ENCODE results near the gene NLRP9. TPM values are rescaled to one million over a fixed set of nuclear protein-coding genes. Genes with fewer than 3 reads are reported as not detected.

The NLRP9 gene
- total RNA-seq, 1 donor from 2014 or later: not detected

DNA sequence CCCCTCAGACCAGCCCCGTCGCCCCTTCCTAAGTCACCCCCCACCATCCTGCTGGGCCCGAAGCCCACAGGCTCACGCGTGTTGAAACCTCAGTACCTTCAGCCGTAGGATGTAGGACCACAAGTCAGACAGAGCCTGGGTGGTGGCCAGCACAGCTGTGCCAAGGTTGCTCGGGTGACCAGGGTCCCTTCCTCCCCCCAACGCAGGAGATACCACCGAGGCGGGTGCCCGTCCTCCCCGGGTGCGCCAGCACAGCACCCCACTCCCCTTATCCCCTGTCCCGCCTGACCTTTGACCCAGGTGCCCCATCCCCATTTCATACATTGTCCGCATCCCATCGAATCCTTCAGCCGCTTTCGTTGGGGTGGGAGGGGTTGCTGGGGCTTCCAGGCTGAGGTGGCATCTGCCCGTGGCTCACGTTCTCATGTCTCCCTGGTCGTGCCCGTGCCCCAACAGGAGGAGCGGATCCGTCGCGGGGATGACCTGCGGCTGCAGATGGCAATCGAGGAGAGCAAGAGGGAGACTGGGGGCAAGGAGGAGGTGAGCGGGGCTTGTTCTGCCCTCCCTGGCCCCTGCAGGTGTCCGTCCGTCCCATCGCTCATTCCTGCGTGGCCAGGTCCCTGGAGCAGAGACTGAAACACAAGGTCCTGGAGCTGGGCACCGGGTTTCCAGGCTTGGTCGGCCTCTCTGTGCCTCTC is 48.6 kb downstream of the NLRP9 start:
- DNase-seq (ENCODE audit: low read depth): no peak

DNA sequence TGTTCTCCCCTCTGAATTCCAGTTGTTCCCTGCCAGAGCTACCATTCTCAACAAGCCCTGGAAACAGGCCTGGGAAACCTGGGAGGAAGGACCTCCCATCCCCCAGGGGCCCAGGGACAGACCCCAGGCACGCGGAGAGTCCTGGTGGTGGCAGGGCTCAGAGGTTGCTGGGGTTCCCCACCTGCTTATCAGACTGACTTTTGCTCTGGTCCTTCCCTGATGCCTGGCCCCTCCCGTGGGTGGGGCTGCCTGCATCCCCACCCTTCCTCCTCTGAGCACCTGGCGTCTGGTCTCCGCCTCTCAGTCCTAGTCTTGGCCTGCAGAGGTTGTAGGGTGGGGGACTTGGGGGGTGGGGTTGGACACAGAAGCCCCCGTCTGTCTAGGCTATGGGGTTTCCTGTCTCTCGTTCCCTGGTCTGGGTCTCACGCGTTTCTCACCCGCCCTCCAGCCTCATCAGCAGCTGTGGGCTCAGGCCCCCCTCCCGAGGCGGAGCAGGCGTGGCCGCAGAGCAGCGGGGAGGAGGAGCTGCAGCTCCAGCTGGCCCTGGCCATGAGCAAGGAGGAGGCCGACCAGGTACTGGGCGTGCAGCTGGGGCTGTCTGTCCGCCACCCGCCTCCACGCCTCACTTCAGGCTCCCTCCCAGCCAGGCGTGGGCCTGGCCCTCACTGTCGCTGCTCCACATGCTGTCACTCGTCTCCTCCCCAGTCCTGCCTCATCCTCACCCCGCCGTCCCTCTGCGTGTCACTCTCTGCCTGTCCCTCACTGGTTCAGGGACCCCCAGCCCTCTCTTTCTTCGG is 49.6 kb downstream of the NLRP9 start:
- peak; percentile 44 for DNase-seq (ENCODE audit: low read depth)

GRCh38 chr19:55687281-55688201 is 50.7 kb downstream of the NLRP9 start:
- no peak for DNase-seq (ENCODE audit: low read depth)

GRCh38 chr19:55686311-55687050 is 51.7 kb downstream of the NLRP9 start:
- DNase-seq (ENCODE audit: low read depth): no peak

DNA sequence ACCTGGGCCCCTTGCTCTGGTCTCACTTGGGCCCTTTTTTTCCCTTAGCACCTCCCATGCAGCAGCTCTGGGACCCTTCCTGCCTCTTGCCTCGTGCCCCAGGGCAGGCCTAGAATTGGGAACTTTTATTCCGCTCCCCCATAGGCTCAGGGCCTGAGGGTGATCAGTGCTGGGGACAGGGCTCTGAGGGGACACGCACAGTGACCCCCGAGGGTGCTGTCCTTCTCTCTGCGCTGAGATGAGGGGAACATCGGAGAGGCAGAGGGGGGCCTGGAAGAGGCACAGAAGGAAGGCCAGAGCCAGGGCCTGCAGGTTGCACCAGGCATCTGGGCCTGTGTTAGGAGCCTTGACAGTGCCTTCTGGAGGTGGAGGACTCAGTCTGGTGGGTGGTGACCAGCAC is 52.4 kb downstream of the NLRP9 start:
- DNase-seq (ENCODE audit: low read depth): no peak

DNA sequence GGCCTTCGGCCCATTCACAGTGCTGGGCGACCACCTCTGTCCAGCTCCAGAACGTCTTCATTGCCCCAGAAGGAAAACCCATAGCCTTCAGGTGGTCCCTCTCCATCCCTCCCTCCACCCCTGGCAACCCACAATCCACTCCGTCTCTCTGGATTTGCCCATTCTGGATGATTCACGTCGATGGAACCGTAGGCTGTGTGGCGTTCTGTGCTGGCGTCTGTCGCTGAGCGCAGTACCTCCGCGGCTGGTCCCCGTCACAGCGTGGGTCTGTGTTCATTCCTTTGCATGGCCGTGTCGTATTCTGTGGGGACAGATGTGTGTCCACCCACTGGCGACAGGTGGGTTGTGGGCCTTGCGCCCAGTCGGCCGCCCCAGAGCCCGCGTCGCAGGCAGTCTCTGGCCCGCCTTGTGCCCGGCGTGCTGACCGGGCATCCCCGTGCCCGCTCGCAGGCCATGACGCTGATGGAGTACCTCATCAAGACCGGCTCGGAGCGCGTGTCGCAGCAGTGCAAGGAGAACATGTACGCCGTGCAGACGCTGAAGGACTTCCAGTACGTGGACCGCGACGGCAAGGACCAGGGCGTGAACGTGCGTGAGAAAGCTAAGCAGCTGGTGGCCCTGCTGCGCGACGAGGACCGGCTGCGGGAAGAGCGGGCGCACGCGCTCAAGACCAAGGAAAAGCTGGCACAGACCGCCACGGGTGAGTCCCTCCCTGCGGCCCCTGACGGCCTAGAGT is 53.1 kb downstream of the NLRP9 start:
- no peak for DNase-seq (ENCODE audit: low read depth)

DNA sequence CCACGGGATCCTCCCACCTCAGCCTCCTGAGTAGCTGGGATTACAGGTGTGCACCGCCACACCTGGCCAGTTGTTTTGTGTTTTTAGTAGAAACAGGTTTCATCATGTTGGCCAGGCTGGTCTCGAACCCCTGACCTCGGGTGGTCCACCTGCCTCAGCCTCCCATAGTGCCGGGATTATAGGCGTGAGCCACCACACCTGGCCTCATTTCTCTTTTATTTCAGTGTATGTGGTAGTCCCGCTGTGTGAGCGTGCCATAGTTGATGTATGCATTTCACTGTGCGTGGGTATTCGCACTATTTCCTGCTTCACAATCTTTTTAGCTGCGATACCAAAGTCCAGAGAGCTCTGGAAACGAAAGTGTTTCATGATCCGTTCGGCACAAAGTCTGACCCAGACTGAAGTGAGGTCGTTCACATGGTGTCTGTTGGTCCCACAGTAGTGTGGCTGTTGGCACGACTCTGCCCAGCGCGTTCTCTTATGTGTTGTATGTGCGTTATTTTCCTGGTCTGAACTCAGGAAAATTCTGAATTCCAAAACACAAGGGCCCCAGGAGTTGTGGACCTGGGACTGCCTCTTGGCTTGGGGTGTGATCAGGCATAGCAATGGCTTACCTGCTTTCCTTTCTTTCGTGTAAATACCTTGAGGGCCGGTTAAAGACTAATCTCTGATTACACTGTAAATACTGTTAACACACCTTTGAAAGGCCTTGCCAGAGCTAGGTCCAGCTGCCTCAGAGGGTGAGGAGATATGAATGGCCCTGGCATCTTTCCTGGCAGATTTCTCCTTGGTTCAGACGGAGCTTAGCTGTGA is 54.5 kb downstream of the NLRP9 start:
- DNase-seq (ENCODE audit: low read depth): no peak

- DNase-seq (ENCODE audit: low read depth): no peak
These were observed 56.8 kb downstream of the NLRP9 start for GRCh38 chr19:55681131-55682092.

GRCh38 chr19:55680339-55681130 is 57.7 kb downstream of the NLRP9 start:
- no peak for DNase-seq (ENCODE audit: low read depth)

GRCh38 chr19:55679343-55680257 is 58.6 kb downstream of the NLRP9 start:
- DNase-seq (ENCODE audit: low read depth): no peak

GRCh38 chr19:55678121-55678671 is 60.0 kb downstream of the NLRP9 start:
- DNase-seq (ENCODE audit: low read depth): no peak

- no peak for DNase-seq (ENCODE audit: low read depth)
These were observed 60.6 kb downstream of the NLRP9 start for GRCh38 chr19:55677572-55678028.

- DNase-seq (ENCODE audit: low read depth): no peak
These were observed 61.2 kb downstream of the NLRP9 start for GRCh38 chr19:55676889-55677505.

- DNase-seq (ENCODE audit: low read depth): no peak
These were observed 61.8 kb downstream of the NLRP9 start for GRCh38 chr19:55676383-55676782.

GRCh38 chr19:55675661-55676354 is 62.4 kb downstream of the NLRP9 start:
- DNase-seq (ENCODE audit: low read depth): no peak

Measured in myocyte (in vitro differentiated cells).